H9 (cell line): ENCODE results near the gene TMEM191B. TPM values are rescaled to one million over a fixed set of nuclear protein-coding genes. Genes with fewer than 3 reads are reported as not detected.
"Not testable (repeated sequence)": the region's sequence is repeated elsewhere in the genome, so short reads cannot be mapped to it uniquely, and the experiment has no call there.

Experiments
- DNase-seq: peaks from one replicate; pipeline ENCODE4 v3.0.0-alpha.2; 2017
- H2AFZ ChIP-seq: one replicate; pipeline ENCODE4 v1.6.1; 2013; ENCODE audit warnings: mild to moderate bottlenecking, low read length, control low read depth, moderate library complexity
- H2AK5ac ChIP-seq: 2 replicates; pipeline ENCODE4 v1.6.1; 2013; ENCODE audit warnings: low read length, control low read depth, mixed read lengths; ENCODE audit not compliant: insufficient read length
- H2BK120ac ChIP-seq: one replicate; pipeline ENCODE4 v1.6.1; 2013; ENCODE audit warnings: low read depth, mild to moderate bottlenecking, low read length, control low read depth, inconsistent platforms; ENCODE audit not compliant: poor library complexity, severe bottlenecking
- H2BK12ac ChIP-seq: 2 replicates; pipeline ENCODE4 v1.6.1; 2013; ENCODE audit warnings: low read length, control low read depth, mixed read lengths, low read depth; ENCODE audit not compliant: insufficient read length
- H2BK15ac ChIP-seq: 2 replicates; pipeline ENCODE4 v1.6.1; 2013; ENCODE audit warnings: low read depth, low read length, control low read depth
- H2BK20ac ChIP-seq: one replicate; pipeline ENCODE4 v1.6.1; 2013; ENCODE audit warnings: low read depth, mild to moderate bottlenecking, low read length, control low read depth, inconsistent platforms; ENCODE audit not compliant: poor library complexity, severe bottlenecking
- H2BK5ac ChIP-seq: 2 replicates; pipeline ENCODE4 v1.6.1; 2013; ENCODE audit warnings: low read length, control low read depth, mixed read lengths; ENCODE audit not compliant: insufficient read length
- H3K14ac ChIP-seq: 2 replicates; pipeline ENCODE4 v1.6.1; 2013; ENCODE audit warnings: low read length, control low read depth; ENCODE audit not compliant: insufficient read depth
- H3K18ac ChIP-seq: 2 replicates; pipeline ENCODE4 v1.6.1; 2013; ENCODE audit warnings: low read depth, mild to moderate bottlenecking, mixed read lengths, low read length, control low read depth; ENCODE audit not compliant: insufficient read length
- H3K23ac ChIP-seq: 2 replicates; pipeline ENCODE4 v1.6.1; 2013; ENCODE audit warnings: low read length, control low read depth, mixed read lengths, low read depth; ENCODE audit not compliant: insufficient read length
- H3K23me2 ChIP-seq: 2 replicates; pipeline ENCODE4 v1.6.1; 2013; ENCODE audit warnings: low read depth, mild to moderate bottlenecking, mixed read lengths, low read length, control low read depth; ENCODE audit not compliant: insufficient read length, poor library complexity, severe bottlenecking
- H3K27ac ChIP-seq: 2 replicates; pipeline ENCODE4 v1.5.1; 2013; ENCODE audit warnings: low read length, control low read depth, mixed read lengths, low read depth; ENCODE audit not compliant: insufficient read length
- H3K27me3 ChIP-seq: 2 replicates; pipeline ENCODE4 v1.6.1; 2013; ENCODE audit warnings: low read length, control low read depth, inconsistent platforms; ENCODE audit not compliant: insufficient read depth
- H3K4ac ChIP-seq: 2 replicates; pipeline ENCODE4 v1.6.1; 2013; ENCODE audit warnings: low read depth, mild to moderate bottlenecking, control low read depth, inconsistent platforms, low read length, moderate library complexity
- H3K4me1 ChIP-seq: 2 replicates; pipeline ENCODE4 v1.6.1; 2013; ENCODE audit warnings: low read length, control low read depth, inconsistent platforms; ENCODE audit not compliant: insufficient read depth
- H3K4me2 ChIP-seq: 2 replicates; pipeline ENCODE4 v1.6.1; 2013; ENCODE audit warnings: low read length, control low read depth, mixed read lengths; ENCODE audit not compliant: insufficient read length, insufficient read depth
- H3K56ac ChIP-seq: 2 replicates; pipeline ENCODE4 v1.6.1; 2013; ENCODE audit warnings: low read depth, mild to moderate bottlenecking, mixed read lengths, low read length, control low read depth; ENCODE audit not compliant: insufficient read length
- H3K79me1 ChIP-seq: 2 replicates; pipeline ENCODE4 v1.6.1; 2013; ENCODE audit warnings: low read depth, mild to moderate bottlenecking, moderate library complexity, low read length, control low read depth, inconsistent platforms; ENCODE audit not compliant: insufficient read depth, poor library complexity, severe bottlenecking
- H3K79me2 ChIP-seq: 2 replicates; pipeline ENCODE4 v1.6.1; 2013; ENCODE audit warnings: low read length, control low read depth, inconsistent platforms; ENCODE audit not compliant: insufficient read depth
- H3K9ac ChIP-seq: 2 replicates; pipeline ENCODE4 v1.6.1; 2013; ENCODE audit warnings: low read length, control low read depth, mixed read lengths; ENCODE audit not compliant: insufficient read length; ENCODE audit errors: extremely low read depth
- H3K9me3 ChIP-seq: one replicate; pipeline ENCODE4 v1.6.1; 2013; ENCODE audit warnings: low read depth, low read length, inconsistent platforms; ENCODE audit not compliant: control insufficient read depth
- H3T11ph ChIP-seq: one replicate; pipeline ENCODE4 v1.6.1; 2013; ENCODE audit warnings: mild to moderate bottlenecking, low read length, control low read depth, inconsistent platforms
- H4K20me1 ChIP-seq: one replicate; pipeline ENCODE4 v1.6.1; 2013; ENCODE audit not compliant: control insufficient read depth, insufficient read length, insufficient read depth
- H4K5ac ChIP-seq: 2 replicates; pipeline ENCODE4 v1.6.1; 2013; ENCODE audit warnings: low read depth, mild to moderate bottlenecking, mixed read lengths, low read length, control low read depth; ENCODE audit not compliant: insufficient read length
- H4K8ac ChIP-seq: replicated peaks from 2 replicates; pipeline ENCODE4 v1.6.1; 2013; ENCODE audit warnings: low read length, control low read depth, mixed read lengths, low read depth; ENCODE audit not compliant: insufficient read length
- H4K91ac ChIP-seq: 2 replicates; pipeline ENCODE4 v1.6.1; 2013; ENCODE audit warnings: low read depth, mild to moderate bottlenecking, moderate library complexity, mixed read lengths, low read length, control low read depth; ENCODE audit not compliant: insufficient read length
- H3K27ac Mint-ChIP-seq, 3 experiments: 2 replicates in 2 of 3; 3 replicates in 1 of 3; pipeline ENCODE4 v1.8.0; 2020 to 2021; ENCODE audit warnings: mixed read lengths in 3 of 3, mild to moderate bottlenecking in 1 of 3, moderate library complexity in 1 of 3
- H3K27me3 Mint-ChIP-seq: 2 replicates; pipeline ENCODE4 v1.8.0; 2021; ENCODE audit warnings: low read depth, mild to moderate bottlenecking, moderate library complexity, mixed read lengths
- H3K36me3 Mint-ChIP-seq, 3 experiments: 2 replicates in 2 of 3; 3 replicates in 1 of 3; pipeline ENCODE4 v1.8.0; 2020 to 2021; ENCODE audit warnings: low read depth in 3 of 3, mixed read lengths in 3 of 3; ENCODE audit not compliant: insufficient read depth in 1 of 3
- H3K4me1 Mint-ChIP-seq, 2 experiments: 2 replicates each; pipeline ENCODE4 v1.8.0; 2020; ENCODE audit warnings: mixed read lengths in 2 of 2
- H3K4me3 Mint-ChIP-seq, 2 experiments: 2 replicates in 1 of 2; 3 replicates in 1 of 2; pipeline ENCODE4 v1.8.0; 2020 to 2021; ENCODE audit warnings: mild to moderate bottlenecking in 2 of 2, mixed read lengths in 2 of 2, moderate library complexity in 1 of 2
- H3K9me3 Mint-ChIP-seq, 2 experiments: 2 replicates in 1 of 2; 3 replicates in 1 of 2; pipeline ENCODE4 v1.8.0; 2020; ENCODE audit warnings: mild to moderate bottlenecking in 2 of 2, mixed read lengths in 2 of 2, moderate library complexity in 1 of 2
- WGBS: extraction: QIAGEN DNeasy Blood & Tissue Kit; methylation state at CpG from one replicate; pipeline ENCODE4 v1.1.7; 2013; ENCODE audit warnings: missing lambda C conversion rate, low lambda C conversion rate, mixed read lengths; ENCODE audit not compliant: insufficient read length; ENCODE audit errors: extremely low coverage; 5-methylcytosine and 5-hydroxymethylcytosine counted together
- total RNA-seq: library from RNA; stranded (reverse); gene quantifications from 2 replicates; pipeline ENCODE4 v1.2.1, GENCODE V29; 2021

The TMEM191B gene
- total RNA-seq, 1 experiment from 2014 or later = 1.4 TPM

- H3K56ac ChIP-seq, H3K9me3 ChIP-seq, H3T11ph ChIP-seq, H2BK12ac ChIP-seq, H3K79me1 ChIP-seq, H2AK5ac ChIP-seq, H3K9me3 Mint-ChIP-seq, H4K91ac ChIP-seq, H3K4me1 Mint-ChIP-seq, H3K23me2 ChIP-seq, H3K27ac ChIP-seq, H3K18ac ChIP-seq, H2BK15ac ChIP-seq, H3K23ac ChIP-seq, H2BK120ac ChIP-seq, H3K4me3 Mint-ChIP-seq, H2AFZ ChIP-seq, H2BK20ac ChIP-seq, H3K4me2 ChIP-seq, DNase-seq, H2BK5ac ChIP-seq, H3K27me3 Mint-ChIP-seq, H3K9ac ChIP-seq, H3K4ac ChIP-seq, H4K8ac ChIP-seq, H4K20me1 ChIP-seq, H3K4me1 ChIP-seq, H3K27ac Mint-ChIP-seq, H4K5ac ChIP-seq, H3K36me3 Mint-ChIP-seq, H3K14ac ChIP-seq, H3K27me3 ChIP-seq, H3K79me2 ChIP-seq: not testable (repeated sequence)
- WGBS = no CpG with 5 or more reads among the region's 88 CpGs
Measured at GRCh38 chr22:18577090-18577818, 49.7 kb downstream of the TMEM191B start.

- H3K23me2 ChIP-seq, H2AK5ac ChIP-seq, H3K27ac ChIP-seq, DNase-seq, H2BK120ac ChIP-seq, H3K4me3 Mint-ChIP-seq, H4K20me1 ChIP-seq, H4K91ac ChIP-seq, H4K8ac ChIP-seq, H3K14ac ChIP-seq, H4K5ac ChIP-seq, H3K79me2 ChIP-seq, H2BK5ac ChIP-seq, H2BK12ac ChIP-seq, H3K36me3 Mint-ChIP-seq, H3K23ac ChIP-seq, H3K56ac ChIP-seq, H3T11ph ChIP-seq, H3K9me3 Mint-ChIP-seq, H3K4me2 ChIP-seq, H3K4me1 Mint-ChIP-seq, H3K27ac Mint-ChIP-seq, H3K9me3 ChIP-seq, H3K27me3 ChIP-seq, H2BK15ac ChIP-seq, H3K4me1 ChIP-seq, H3K9ac ChIP-seq, H3K4ac ChIP-seq, H3K18ac ChIP-seq, H3K79me1 ChIP-seq, H2AFZ ChIP-seq, H2BK20ac ChIP-seq, H3K27me3 Mint-ChIP-seq: not testable (repeated sequence)
- no CpG with 5 or more reads among the region's 53 CpGs for WGBS
Measured at GRCh38 chr22:18577847-18578246, 50.2 kb downstream of the TMEM191B start.
